Measurements from ENCODE around the gene MMRN2. TPM values are rescaled to one million over a fixed set of nuclear protein-coding genes. Genes with fewer than 3 reads are reported as not detected.

The MMRN2 gene
- total and polyA plus RNA-seq, 2 of the 8 experiments (the other 6 are each of a cell fraction or from before 2014, with no cell fraction given) = 1.2 TPM

- TF ChIP-seq ATF3 (IDR thresholded peaks at IDR 0.05; ENCODE audit: insufficient read depth, low read depth, low read length) = no peak
- TF ChIP-seq HDAC6 (IDR thresholded peaks at IDR 0.05; ENCODE audit: low read depth, low read length) = no peak
- TF ChIP-seq RBBP5 (IDR thresholded peaks at IDR 0.05; ENCODE audit: borderline replicate concordance, low read depth, low read length) = no peak
- no peak for TF ChIP-seq KDM5A (IDR thresholded peaks at IDR 0.05; ENCODE audit: low read length)
- no peak for TF ChIP-seq NANOG (IDR thresholded peaks at IDR 0.05; ENCODE audit: insufficient read depth, low read depth, low read length, poor library complexity, severe bottlenecking)
- no peak for TF ChIP-seq ZNF274 (IDR thresholded peaks at IDR 0.05; ENCODE audit: borderline replicate concordance, extremely low read depth, low read length)
- TF ChIP-seq MAX (IDR thresholded peaks at IDR 0.05) = no peak
- no peak for TF ChIP-seq ATF2 (IDR thresholded peaks at IDR 0.05; ENCODE audit: low read length)
Observed at GRCh38 chr10:86961481-86962091, 4.2 kb upstream of the MMRN2 start (continued).
